Peyer's patch (tissue), 4 donors: ENCODE data around the gene TPCN2.

Source experiments
- CTCF ChIP-seq, 6 experiments: fragments of 450-650 bp in 4 of 6; fragments of 200-600 bp in 2 of 6; sonication (generic) in 1 of 6; IDR thresholded peaks; one replicate each; pipeline ENCODE4 v1.5.1; 2017 to 2019; ENCODE audit warnings: antibody characterized with exemption in 6 of 6, mild to moderate bottlenecking in 3 of 6, moderate library complexity in 1 of 6
- POLR2A ChIP-seq, 2 donors: fragments of 450-650 bp; IDR thresholded peaks; one replicate each; pipeline ENCODE4 v1.5.1; 2017; ENCODE audit warnings: antibody characterized with exemption in 2 of 2, mild to moderate bottlenecking in 2 of 2, moderate library complexity in 2 of 2

GRCh38 chr11:69130654-69131053 is 81.9 kb downstream of the TPCN2 start:
- no peak for TF ChIP-seq CTCF (IDR thresholded peaks at IDR 0.05)
- no peak for TF ChIP-seq POLR2A (IDR thresholded peaks at IDR 0.05)
